IMR-90 (cell line): ENCODE measurements around the gene DCN. TPM values are rescaled to one million over a fixed set of nuclear protein-coding genes. Genes with fewer than 3 reads are reported as not detected.

ENCODE experiments used
- ATAC-seq: fragments of 200-7000 bp; cut with Tn5 transposase; 2 replicates; pipeline ENCODE4 v1.9.1; 2020; ENCODE audit warnings: low read depth, mild to moderate bottlenecking, moderate library complexity
- BruUV-seq: library from RNA; stranded (reverse); fragments of 400-500 nt; replicated peaks from 2 replicates; lab custom pipeline; 2021; lab: Mats Ljungman, UMichigan
- CTCF ChIA-PET: fragments of 300-600 bp; formaldehyde crosslinking; extraction: SDS; loops from one replicate; lab custom pipeline; 2021; ENCODE audit warnings: antibody characterized with exemption; lab: Yijun Ruan, JAX
- POLR2A ChIA-PET: fragments of 300-600 bp; sonication (Branson Sonifier 250); formaldehyde crosslinking; loops from one replicate; lab custom pipeline; 2022; ENCODE audit warnings: antibody characterized with exemption; ENCODE audit not compliant: unreplicated experiment; lab: Charles Lee
- DNase-seq: peaks from one replicate; pipeline ENCODE4 v3.0.0; 2013
- H2AFZ ChIP-seq: replicated peaks from 2 replicates; pipeline ENCODE3; 2013; ENCODE audit warnings: low read length, mild to moderate bottlenecking; ENCODE audit not compliant: poor library complexity
- H2AK5ac ChIP-seq: 2 replicates; pipeline ENCODE4 v1.6.1; 2013; ENCODE audit warnings: low read depth, low read length, inconsistent platforms
- H2AK9ac ChIP-seq: replicated peaks from 2 replicates; pipeline ENCODE3; 2013; ENCODE audit warnings: mild to moderate bottlenecking, low read depth, low read length, moderate library complexity; ENCODE audit not compliant: poor library complexity
- H2BK120ac ChIP-seq: 2 replicates; pipeline ENCODE4 v1.6.1; 2013; ENCODE audit warnings: low read depth, low read length, inconsistent platforms
- H2BK15ac ChIP-seq: 3 replicates; pipeline ENCODE4 v1.6.1; 2013; ENCODE audit warnings: low read depth, low read length, inconsistent platforms
- H2BK20ac ChIP-seq: 2 replicates; pipeline ENCODE4 v1.6.1; 2013; ENCODE audit warnings: low read depth, mild to moderate bottlenecking, inconsistent platforms, low read length, moderate library complexity
- H2BK5ac ChIP-seq: 2 replicates; pipeline ENCODE4 v1.6.1; 2013; ENCODE audit warnings: mild to moderate bottlenecking, low read depth, low read length, inconsistent platforms; ENCODE audit not compliant: poor library complexity, severe bottlenecking
- H3K14ac ChIP-seq: replicated peaks from 2 replicates; pipeline ENCODE4 v1.6.1; 2013; ENCODE audit warnings: low read depth, low read length, inconsistent platforms
- H3K18ac ChIP-seq: 2 replicates; pipeline ENCODE4 v1.6.1; 2013; ENCODE audit warnings: low read depth, low read length, control low read depth
- H3K23ac ChIP-seq: 2 replicates; pipeline ENCODE4 v1.6.1; 2013; ENCODE audit warnings: low read depth, low read length, inconsistent platforms
- H3K27ac ChIP-seq: 2 replicates; pipeline ENCODE4 v1.5.1; 2013; ENCODE audit warnings: mild to moderate bottlenecking, control low read depth, low read length; ENCODE audit not compliant: insufficient read depth
- H3K27me3 ChIP-seq: 2 replicates; pipeline ENCODE4 v1.6.1; 2013; ENCODE audit warnings: low read length; ENCODE audit not compliant: control insufficient read depth, insufficient read depth
- H3K36me3 ChIP-seq: 2 replicates; pipeline ENCODE4 v1.6.1; 2013; ENCODE audit warnings: low read length, mixed read lengths; ENCODE audit not compliant: control insufficient read depth, insufficient read depth
- H3K4ac ChIP-seq: 2 replicates; pipeline ENCODE4 v1.6.1; 2013; ENCODE audit warnings: low read depth, low read length, inconsistent platforms
- H3K4me1 ChIP-seq: 2 replicates; pipeline ENCODE4 v1.6.1; 2013; ENCODE audit warnings: low read length, mixed read lengths; ENCODE audit not compliant: control insufficient read depth, insufficient read depth
- H3K4me2 ChIP-seq: 2 replicates; pipeline ENCODE4 v1.6.1; 2013; ENCODE audit warnings: low read depth, mild to moderate bottlenecking, control low read depth, low read length, moderate library complexity
- H3K4me3 ChIP-seq: 2 replicates; pipeline ENCODE4 v1.5.1; 2013; ENCODE audit warnings: low read depth, mild to moderate bottlenecking, control low read depth, low read length, moderate library complexity; ENCODE audit not compliant: insufficient read depth
- H3K56ac ChIP-seq: 2 replicates; pipeline ENCODE4 v1.6.1; 2013; ENCODE audit warnings: low read length, inconsistent platforms; ENCODE audit not compliant: insufficient read depth; ENCODE audit errors: extremely low read depth
- H3K79me1 ChIP-seq, 2 experiments: 2 replicates each; pipeline ENCODE4 v1.6.1; 2013; ENCODE audit warnings: low read length in 2 of 2, inconsistent platforms in 1 of 2, low read depth in 1 of 2
- H3K9ac ChIP-seq: 2 replicates; pipeline ENCODE4 v1.6.1; 2013; ENCODE audit warnings: low read depth, low read length, control low read depth
- H3K9me1 ChIP-seq: 2 replicates; pipeline ENCODE4 v1.6.1; 2013; ENCODE audit warnings: low read length, inconsistent platforms; ENCODE audit not compliant: insufficient read depth
- H3K9me3 ChIP-seq: 2 replicates; pipeline ENCODE4 v1.6.1; 2013; ENCODE audit warnings: low read length; ENCODE audit not compliant: control insufficient read depth, insufficient read depth
- H4K20me1 ChIP-seq: 2 replicates; pipeline ENCODE4 v1.6.1; 2013; ENCODE audit warnings: low read length, inconsistent platforms; ENCODE audit not compliant: insufficient read depth
- H4K5ac ChIP-seq: 2 replicates; pipeline ENCODE4 v1.6.1; 2013; ENCODE audit warnings: mild to moderate bottlenecking, low read depth, low read length, control low read depth
- H4K8ac ChIP-seq, 2 experiments: 2 replicates each; pipeline ENCODE4 v1.6.1; 2013; ENCODE audit warnings: low read depth in 2 of 2, low read length in 2 of 2, control low read depth in 1 of 2, inconsistent platforms in 1 of 2
- H4K91ac ChIP-seq: 2 replicates; pipeline ENCODE4 v1.6.1; 2013; ENCODE audit warnings: low read depth, low read length, inconsistent platforms; ENCODE audit not compliant: insufficient read depth
- CEBPB ChIP-seq: IDR thresholded peaks from 2 replicates; pipeline ENCODE4 v1.6.1; 2012; ENCODE audit warnings: low read depth, low read length, improper control_type of control experiment
- FOS ChIP-seq: fragments of 150-350 bp; IDR thresholded peaks from 2 replicates; pipeline ENCODE4 v1.6.1; 2016; ENCODE audit warnings: low read depth, low read length
- MAZ ChIP-seq: IDR thresholded peaks from 2 replicates; pipeline ENCODE4 v1.6.1; 2012; ENCODE audit warnings: low read depth, mild to moderate bottlenecking, low read length, improper control_type of control experiment, moderate library complexity, borderline replicate concordance
- RCOR1 ChIP-seq: IDR thresholded peaks from 2 replicates; pipeline ENCODE4 v1.6.1; 2012; ENCODE audit warnings: mild to moderate bottlenecking, low read length, improper control_type of control experiment; ENCODE audit not compliant: insufficient replicate concordance
- SMC3 ChIP-seq: fragments of 150-350 bp; IDR thresholded peaks from 2 replicates; pipeline ENCODE4 v1.6.1; 2016; ENCODE audit warnings: low read depth, mild to moderate bottlenecking, antibody characterized with exemption, low read length, moderate library complexity
- WGBS, 2 experiments: methylation state at CpG; one replicate each; pipeline versions ENCODE4 v1.1.5 to v1.1.7; 2013; ENCODE audit warnings: missing lambda C conversion rate in 2 of 2; ENCODE audit not compliant: insufficient read length in 1 of 2; ENCODE audit errors: extremely low coverage in 2 of 2; 5-methylcytosine and 5-hydroxymethylcytosine counted together
- dilution Hi-C: fragments of 300-500 bp; cut with HindIII; formaldehyde crosslinking; loops from one replicate; pipeline ENCODE4 v1.14.3; 2018; ENCODE audit warnings: low sequenced_read_pairs; ENCODE audit not compliant: unreplicated experiment
- in situ Hi-C: fragments of 300-500 bp; cut with MboI; formaldehyde crosslinking; loops from 3 replicates; pipeline ENCODE4 v1.14.3; 2019; ENCODE audit warnings: low sequenced_read_pairs, inconsistent platforms, mixed read lengths
- intact Hi-C: fragments of 100-400 bp; cut with micrococcal nuclease; formaldehyde crosslinking; loops from 2 replicates; pipeline ENCODE4 v1.10.0; 2022
- polyA plus RNA-seq, 3 experiments: library from polyadenylated mRNA; depleted of rRNA; stranded (reverse); fragments of >200 nt; gene quantifications; 2 replicates each; pipeline ENCODE4 v1.2.3, GENCODE V29; 2012; ENCODE audit warnings: low replicate concordance in 1 of 3
- total RNA-seq: library from RNA; depleted of rRNA; stranded (reverse); fragments of >200 nt; gene quantifications from 2 replicates; pipeline ENCODE4 v1.2.3, GENCODE V29; 2012

The DCN gene
- total and polyA plus RNA-seq, 2 of the 4 experiments (the other 2 are of a cell fraction): 241 to 965 TPM

DNA sequence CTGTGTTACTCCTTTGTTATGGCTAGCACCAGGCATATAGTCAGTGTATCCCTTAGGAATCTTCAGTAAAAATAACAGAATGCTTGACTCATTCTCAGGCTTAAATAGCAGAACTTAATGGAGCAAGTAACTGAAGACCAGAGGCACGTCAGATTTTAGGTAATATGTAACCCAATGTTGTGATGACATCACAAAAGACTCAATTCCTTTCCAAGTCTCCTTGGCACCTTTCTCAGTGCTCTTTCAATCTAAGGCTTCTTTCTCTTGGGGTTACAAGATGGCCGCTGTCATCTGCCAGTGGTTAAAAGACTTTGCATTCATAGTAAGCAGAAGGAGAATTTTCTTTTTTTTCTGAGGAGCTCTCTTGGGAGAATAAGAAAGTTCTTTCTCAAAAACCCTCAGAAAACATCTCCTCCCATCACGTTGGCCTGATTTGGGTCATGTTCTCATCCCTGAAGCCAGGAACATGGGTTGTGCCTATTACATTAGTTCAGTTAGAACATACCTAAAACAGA, 33.4 kb upstream of the DCN start:
- no peak overlapping the region for H2AK9ac ChIP-seq
- no peaks in the 10 kb centered on the region for H4K20me1 ChIP-seq
- ChIA-PET CTCF (interaction anchor here (0.6 to 0.7 kb wide), 2 partner anchors 25 to 70 kb away, joined by 3 to 4 read pairs; no protein-coding TSS in a partner anchor), POLR2A (no interaction called here)
- peaks cover 4% of the 10 kb centered on the region; the same call in 1 of the 2 replicates for H3K9me1 ChIP-seq
- peak overlapping the region; percentile 97 for H2BK120ac ChIP-seq
- H3K27me3 ChIP-seq: no peaks in the 10 kb centered on the region
- peak overlapping the region; percentile 38; the same call in 1 of the 3 replicates for H2BK15ac ChIP-seq
- no TSS peak for BruUV-seq
- peak overlapping the region; percentile 99 for H3K18ac ChIP-seq
- H3K79me1 ChIP-seq: no peaks in the 10 kb centered on the region
- H3K27ac ChIP-seq: peak overlapping the region; percentile 94
- no peak overlapping the region for H3K9ac ChIP-seq
- in situ Hi-C loops (no loop called here), intact Hi-C loops (loop anchor here (2.0 kb wide), 1 partner anchor 33 kb away; the partner anchor contains the start of gene DCN), dilution Hi-C loops (no loop called here)
- no CpG with 5 or more reads among the region's 3 CpGs for WGBS, 2 experiments
- no peak overlapping the region for H3K4me3 ChIP-seq
- no peak overlapping the region for H3K4me2 ChIP-seq
- peaks cover 6% of the 10 kb centered on the region; the same call in 1 of the 2 replicates for H3K4me1 ChIP-seq
- peak overlapping the region; percentile 82 for H4K5ac ChIP-seq
- peak overlapping the region; percentile 40 to 83; a peak in 3 of 4 replicates for H4K8ac ChIP-seq
- peak overlapping the region; percentile 90; the same call in 1 of the 2 replicates for H3K14ac ChIP-seq
- H3K4ac ChIP-seq: peak overlapping the region; percentile 92
- peak overlapping the region; percentile 91; the same call in 1 of the 2 replicates for H3K56ac ChIP-seq
- peak overlapping the region; percentile 97 for H2BK5ac ChIP-seq
- ATAC-seq: peak; percentile 89
- H2AFZ ChIP-seq: no peak overlapping the region
- H4K91ac ChIP-seq: peak overlapping the region; percentile 95
- 0 out of 2 replicates have a peak, but pooled peaks have one; percentile 43 for TF ChIP-seq FOS
- TF ChIP-seq SMC3: no peak
- peak; percentile 29 for TF ChIP-seq RCOR1
- TF ChIP-seq CEBPB: peak; percentile 48; the same call in 1 of the 2 replicates
- no peak for TF ChIP-seq MAZ
- no peaks in the 10 kb centered on the region for H3K9me3 ChIP-seq
- H2BK20ac ChIP-seq: peak overlapping the region; percentile 96
- H2AK5ac ChIP-seq: peak overlapping the region; percentile 93
- H3K36me3 ChIP-seq: no peaks in the 10 kb centered on the region
- peak; percentile 95 for DNase-seq
- H3K23ac ChIP-seq: peak overlapping the region; percentile 92
